ENCODE results near the gene PSAP.
"Not testable (repeated sequence)": the region's sequence is repeated elsewhere in the genome, so short reads cannot be mapped to it uniquely, and the experiment has no call there.

Gene PSAP

DNA sequence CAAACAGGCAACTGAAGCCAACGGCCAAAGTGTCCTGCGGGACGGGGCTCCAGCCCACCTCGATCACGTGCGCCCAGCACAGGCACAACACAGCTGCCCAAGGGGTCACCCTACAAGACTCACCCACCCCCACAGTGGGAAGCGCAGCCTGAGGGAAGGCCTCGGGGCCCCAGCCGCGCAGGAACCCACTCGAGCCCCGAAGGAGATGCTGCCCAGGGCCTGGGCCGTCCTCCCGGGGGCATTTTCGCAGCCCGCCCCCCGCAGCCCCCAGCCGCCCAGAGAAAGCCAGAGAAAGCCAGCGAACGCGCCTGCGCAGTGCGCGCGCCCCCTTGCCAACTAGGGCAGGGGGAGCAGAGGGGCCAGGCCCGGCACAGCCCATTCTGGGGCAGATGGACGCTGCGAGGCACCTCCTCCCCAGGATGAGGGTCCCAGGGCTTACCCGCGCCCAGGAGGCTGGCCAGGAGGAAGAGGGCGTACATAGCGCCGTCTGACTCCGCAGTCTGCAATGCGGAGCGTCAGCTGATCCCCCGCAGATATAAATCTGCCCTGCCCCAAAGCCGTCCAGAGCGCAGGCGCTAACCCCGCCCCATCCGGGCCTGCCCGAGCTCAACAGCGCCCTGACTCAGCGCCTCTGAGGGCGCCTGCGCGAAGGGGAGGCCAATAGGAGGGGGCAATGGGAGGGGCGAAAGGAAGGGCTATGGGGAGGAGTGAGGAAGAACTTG is at the start of gene PSAP:
PSAP (minus strand) TSS at position 509 of the 722 bp plus-strand sequence; CDS start at position 479, 30 bp downstream.
- DNase-seq = peak; percentile 98

- no peak for DNase-seq
Observed at GRCh38 chr10:71900441-71901180, 49.6 kb upstream of the PSAP start.

GRCh38 chr10:71899665-71900412 is 48.8 kb upstream of the PSAP start:
- no peak for DNase-seq

- not testable (repeated sequence) for DNase-seq
Observed at GRCh38 chr10:71898346-71898745, 47.3 kb upstream of the PSAP start.

DNA sequence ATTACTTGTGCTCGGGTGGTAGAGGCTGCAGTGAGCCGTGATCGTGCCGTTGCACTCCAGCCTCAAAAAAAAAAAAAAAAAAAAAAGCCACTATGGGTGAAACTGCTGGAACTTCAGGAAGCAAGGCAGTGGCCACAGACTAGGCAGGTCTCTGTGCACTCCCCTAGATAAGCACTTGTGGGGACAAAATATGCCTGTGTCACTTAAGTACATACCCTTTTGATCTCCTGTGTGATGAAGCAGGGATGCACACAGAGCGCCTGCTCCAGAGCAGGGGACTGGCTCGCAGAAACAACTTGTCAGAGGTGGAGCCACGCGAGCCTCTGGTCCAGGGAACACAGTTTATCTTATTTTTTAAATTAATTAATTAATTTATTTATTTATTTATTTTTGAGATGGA is 42.9 kb upstream of the PSAP start:
- no peak for DNase-seq

GRCh38 chr10:71893258-71893815 is 42.3 kb upstream of the PSAP start:
- no peak for DNase-seq

DNA sequence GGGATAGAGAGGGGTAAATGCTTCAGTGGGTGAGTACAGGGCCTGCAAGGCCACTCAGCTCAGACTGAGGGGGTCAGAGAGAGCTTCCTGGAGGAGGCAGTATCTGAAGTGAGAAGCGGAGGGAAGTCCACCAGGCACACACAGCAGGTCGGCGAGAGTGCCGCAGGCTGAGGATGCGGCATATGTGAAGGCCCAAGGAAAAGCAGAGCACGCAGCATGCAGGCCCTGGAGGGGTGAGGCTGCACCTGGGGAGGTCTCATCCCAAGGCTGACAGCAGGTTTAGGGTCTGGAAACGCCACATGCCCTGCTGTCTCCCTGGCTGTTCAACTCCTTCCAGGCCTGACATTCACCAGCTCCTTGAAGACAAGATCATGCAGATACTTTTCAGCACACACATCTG is 40.4 kb upstream of the PSAP start:
- no peak for DNase-seq

- no peak for DNase-seq
Observed at GRCh38 chr10:71889388-71889987, 38.4 kb upstream of the PSAP start.

GRCh38 chr10:71888623-71889387 is 37.8 kb upstream of the PSAP start:
- DNase-seq = peak; percentile 27

DNA sequence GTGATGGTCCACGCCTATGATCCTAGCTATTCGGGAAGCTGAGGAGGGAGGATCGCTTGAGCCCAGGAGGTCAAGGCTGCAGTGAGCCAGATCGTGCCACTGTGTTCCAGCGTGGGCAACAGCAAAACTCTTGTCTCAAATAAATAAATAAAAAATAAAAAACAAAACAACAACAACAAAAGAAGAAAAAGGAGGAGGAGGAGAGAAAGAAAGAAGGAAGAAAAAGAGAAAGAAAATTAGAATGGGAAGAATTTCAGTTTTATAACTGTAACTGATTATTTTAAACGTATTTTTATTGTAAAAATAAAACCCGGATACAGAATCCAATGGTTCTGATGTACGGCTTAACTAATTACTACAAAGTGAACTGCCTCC is 37.2 kb upstream of the PSAP start:
- DNase-seq = no peak

- no peak for DNase-seq
Observed at GRCh38 chr10:71887743-71888142, 36.7 kb upstream of the PSAP start.

DNA sequence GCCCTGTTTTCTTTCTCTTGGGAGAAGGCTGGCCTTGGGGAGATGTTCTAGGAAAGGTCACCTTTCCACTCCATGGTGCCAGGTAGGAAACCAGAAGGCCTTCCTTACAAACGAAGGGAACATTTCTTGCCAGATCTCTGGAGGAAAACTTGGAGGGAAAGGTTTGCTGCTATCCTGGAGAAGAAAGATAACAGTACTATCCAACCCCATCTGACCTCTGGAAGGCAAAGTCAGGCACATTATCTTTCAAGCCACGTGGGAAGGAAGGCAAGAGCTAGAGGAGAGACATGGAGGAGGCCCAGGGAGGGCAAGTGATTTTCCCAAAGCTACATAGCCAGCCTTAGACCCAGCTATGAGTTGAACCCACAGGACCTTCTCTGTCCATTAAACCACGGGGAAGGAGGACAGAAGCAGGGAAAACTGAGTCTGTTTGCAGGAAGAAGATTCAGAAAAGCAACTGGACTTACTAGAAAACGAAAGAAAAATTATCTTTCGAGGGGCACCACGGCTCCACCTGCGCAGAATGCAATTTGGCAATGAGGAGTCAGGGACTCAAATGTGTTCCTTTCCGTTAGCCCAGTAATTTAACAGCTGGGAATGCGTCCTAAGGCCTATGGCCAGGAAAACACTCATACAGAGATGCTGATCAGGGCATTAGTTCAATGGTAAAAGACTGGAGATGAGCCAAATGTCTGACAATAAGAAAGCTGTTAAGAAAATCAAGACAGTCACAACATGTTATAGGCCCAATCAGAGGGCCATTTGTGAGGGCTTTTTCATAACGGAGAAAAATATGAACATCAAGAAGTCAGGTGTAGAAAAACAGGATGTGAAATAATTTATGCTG is 32.0 kb upstream of the PSAP start:
- no peak for DNase-seq

DNA sequence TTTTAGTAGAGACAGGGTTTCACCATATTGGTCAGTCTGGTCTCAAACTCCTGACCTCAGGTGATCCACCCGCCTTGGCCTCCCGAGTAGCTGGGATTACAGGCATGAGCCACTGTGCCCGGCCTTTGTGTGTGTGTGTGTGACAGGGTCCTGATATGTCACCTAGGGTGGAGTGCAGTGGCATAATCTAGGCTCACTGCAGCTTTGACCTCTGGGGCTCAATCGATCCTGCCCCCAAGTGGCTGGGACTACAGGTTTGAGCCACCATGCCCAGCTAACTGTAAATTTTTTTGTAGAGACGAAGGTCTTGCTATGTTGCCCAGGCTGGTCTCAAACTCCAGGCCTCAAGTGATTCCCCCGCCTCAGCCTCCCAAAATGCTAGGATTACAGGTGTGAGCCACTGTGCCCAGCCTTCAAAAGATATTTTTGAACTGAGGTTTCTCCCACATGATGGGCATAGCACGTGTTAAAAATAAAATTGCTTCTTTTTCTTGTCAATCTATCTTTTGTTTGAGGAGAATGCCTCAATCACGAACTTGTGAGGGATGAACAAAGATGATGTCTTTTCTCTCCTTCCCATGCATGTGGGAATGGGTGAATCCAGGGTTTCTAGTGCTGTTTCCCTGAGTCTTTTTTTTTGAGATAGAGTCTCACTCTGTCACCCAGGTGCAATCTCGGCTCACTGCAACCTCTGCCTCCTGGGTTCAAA is 30.8 kb upstream of the PSAP start:
- no peak for DNase-seq

DNA sequence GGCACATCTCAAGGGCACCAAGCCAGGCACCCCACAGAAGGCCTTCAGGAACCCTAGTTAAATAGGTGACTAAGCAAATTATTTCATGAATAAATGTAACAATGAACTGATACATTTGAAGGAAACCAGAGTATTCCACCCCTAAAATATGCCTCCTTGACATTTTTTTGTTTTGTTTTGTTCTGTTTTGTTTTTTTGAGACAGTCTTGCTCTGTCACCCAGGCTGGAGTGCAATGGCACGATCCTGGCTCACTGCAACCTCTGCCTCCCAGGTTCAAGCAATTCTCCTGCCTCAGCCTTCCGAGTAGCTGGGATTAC is 30.2 kb upstream of the PSAP start:
- DNase-seq = not testable (repeated sequence)

DNA sequence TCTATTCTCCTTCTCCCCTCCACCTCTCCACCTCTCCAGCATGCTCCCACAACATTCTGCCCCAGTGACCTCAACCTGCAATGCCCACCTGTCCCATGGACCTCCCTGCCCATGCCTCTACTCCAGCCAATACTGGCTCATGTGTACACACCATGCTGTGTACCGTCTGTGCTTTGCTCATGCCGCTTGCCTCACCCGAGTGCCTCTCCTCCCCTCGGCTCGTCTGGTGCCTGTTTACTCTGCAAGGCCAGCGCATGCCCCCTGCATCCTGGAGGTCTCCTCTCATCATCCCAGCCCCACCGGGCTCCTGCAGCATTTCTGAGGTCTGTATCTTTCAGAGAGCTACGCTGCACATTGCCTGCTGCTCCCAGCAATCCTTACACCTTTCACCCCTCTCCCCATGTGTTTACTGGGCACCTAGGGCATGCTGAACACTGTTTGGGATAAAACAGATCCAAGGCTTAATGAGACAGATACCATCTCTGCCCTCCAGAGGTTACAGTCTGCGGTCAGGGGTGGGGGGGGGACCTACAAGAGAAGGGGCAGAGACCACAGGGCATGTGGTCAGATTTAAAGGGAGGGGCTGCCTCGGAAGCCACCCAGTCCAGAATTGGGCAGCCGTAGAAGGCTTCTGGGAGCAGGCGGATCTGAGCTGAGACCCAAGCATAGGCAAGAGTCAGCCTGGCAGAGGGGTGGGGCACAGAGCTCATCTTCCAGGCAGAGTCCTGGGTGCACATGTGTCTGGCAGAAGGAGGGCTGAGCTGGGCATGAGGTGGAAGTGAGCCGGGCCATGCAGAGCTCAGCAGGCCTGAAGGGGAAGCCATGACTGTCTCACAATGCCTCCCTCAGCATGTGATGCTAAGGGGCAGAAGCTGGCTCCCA is 29.6 kb upstream of the PSAP start:
- no peak for DNase-seq

GRCh38 chr10:71878327-71879034 is 27.4 kb upstream of the PSAP start:
- no peak for DNase-seq

DNA sequence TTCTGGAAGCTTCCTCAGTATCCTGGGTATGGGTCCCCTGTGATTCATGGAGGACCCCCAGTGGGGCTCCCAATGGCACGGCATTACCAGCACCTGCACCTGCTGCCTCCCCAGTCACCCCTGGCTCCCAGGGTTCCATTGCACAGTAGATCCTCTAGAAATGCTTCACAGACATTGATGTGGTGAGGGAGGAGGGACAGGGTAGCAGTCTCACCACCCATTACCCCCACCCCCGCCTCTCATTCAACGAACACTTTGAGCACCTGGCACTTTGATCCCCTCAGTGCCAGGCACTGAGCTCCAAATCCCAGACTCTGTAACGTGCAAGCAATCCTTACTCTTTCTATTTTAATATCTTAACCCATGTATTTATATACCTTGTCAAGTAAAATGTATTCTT is 26.8 kb upstream of the PSAP start:
- no peak for DNase-seq

DNA sequence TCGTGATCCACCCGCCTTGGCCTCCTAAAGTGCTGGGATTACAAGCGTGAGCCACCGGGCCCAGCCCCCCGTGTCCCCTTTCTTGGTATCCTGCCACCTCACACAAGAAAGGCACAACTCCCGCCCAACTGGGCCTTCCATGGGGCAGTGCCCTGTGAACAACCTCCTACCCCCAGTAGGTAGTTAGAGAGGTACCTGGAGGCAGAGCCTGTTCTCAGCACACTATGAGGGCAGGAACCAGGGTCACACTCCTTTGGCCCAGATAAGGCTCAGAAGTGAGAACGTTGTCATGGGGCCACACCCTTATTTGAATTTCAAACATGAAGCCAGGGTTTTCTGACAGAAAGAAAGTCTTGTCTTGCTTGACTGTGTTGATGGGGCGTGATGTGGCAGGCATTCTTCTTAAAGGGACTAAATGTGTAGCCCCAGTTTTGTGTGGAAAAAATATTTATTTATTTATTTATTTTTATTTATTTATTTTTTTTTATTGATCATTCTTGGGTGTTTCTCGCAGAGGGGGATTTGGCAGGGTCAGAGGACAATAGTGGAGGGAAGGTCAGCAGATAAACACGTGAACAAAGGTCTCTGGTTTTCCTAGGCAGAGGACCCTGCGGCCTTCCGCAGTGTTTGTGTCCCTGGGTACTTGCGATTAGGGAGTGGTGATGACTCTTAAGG is 23.8 kb upstream of the PSAP start:
- DNase-seq = not testable (repeated sequence)
